Keratinocyte (primary cell): Measurements from ENCODE around the gene ACTR3C. TPM values are rescaled to one million over a fixed set of nuclear protein-coding genes. Genes with fewer than 3 reads are reported as not detected.

Experiments
- DNase-seq: peaks from one replicate; pipeline ENCODE4 v3.0.0-alpha.2; 2011; ENCODE audit warnings: low read depth, missing footprints, low spot score
- FAIRE-seq: peaks from 2 replicates; lab custom pipeline; 2011; peaks lifted over from hg19 to GRCh38; lab: Jason Lieb, UNC
- H2AFZ ChIP-seq: 2 replicates; pipeline ENCODE4 v1.6.0; 2012; ENCODE audit warnings: low read length, control low read depth, inconsistent platforms; ENCODE audit not compliant: control insufficient read depth
- H3K27ac ChIP-seq: 2 replicates; pipeline ENCODE4 v1.5.1; 2011; ENCODE audit warnings: low read length; ENCODE audit not compliant: control insufficient read depth, insufficient read depth
- H3K27me3 ChIP-seq: 3 replicates; pipeline ENCODE4 v1.6.0; 2011; ENCODE audit warnings: low read length; ENCODE audit not compliant: control insufficient read depth, insufficient read depth; ENCODE audit errors: extremely low read depth
- H3K36me3 ChIP-seq, 2 experiments: 2 replicates in 1 of 2; 3 replicates in 1 of 2; pipeline ENCODE4 v1.5.1; 2011; ENCODE audit warnings: low read length in 2 of 2, mild to moderate bottlenecking in 1 of 2; ENCODE audit not compliant: control insufficient read depth in 2 of 2, insufficient read depth in 2 of 2; ENCODE audit errors: extremely low read depth in 1 of 2
- H3K4me1 ChIP-seq: 3 replicates; pipeline ENCODE4 v1.5.1; 2011; ENCODE audit warnings: low read length; ENCODE audit not compliant: control insufficient read depth, insufficient read depth; ENCODE audit errors: extremely low read depth
- H3K4me2 ChIP-seq: 3 replicates; pipeline ENCODE4 v1.6.0; 2011; ENCODE audit warnings: low read depth, low read length; ENCODE audit not compliant: control insufficient read depth, insufficient read depth; ENCODE audit errors: extremely low read depth
- H3K4me3 ChIP-seq, 3 experiments: fragments of 200-600 bp in 1 of 3; sonication (generic) in 1 of 3; 2 replicates in 2 of 3; 3 replicates in 1 of 3; pipeline ENCODE4 v1.5.1; 2011 to 2016; ENCODE audit warnings: low read length in 3 of 3, mild to moderate bottlenecking in 3 of 3, control low read depth in 2 of 3, inconsistent platforms in 1 of 3, low read depth in 1 of 3, mixed read lengths in 1 of 3, mixed run types in 1 of 3, moderate library complexity in 1 of 3; ENCODE audit not compliant: control insufficient read depth in 2 of 3, insufficient read depth in 2 of 3; ENCODE audit errors: extremely low read depth in 1 of 3
- H3K79me2 ChIP-seq: 2 replicates; pipeline ENCODE4 v1.6.0; 2012; ENCODE audit warnings: low read length; ENCODE audit not compliant: control insufficient read depth, insufficient read depth
- H3K9ac ChIP-seq: 3 replicates; pipeline ENCODE4 v1.6.0; 2011; ENCODE audit warnings: low read length; ENCODE audit not compliant: control insufficient read depth, insufficient read depth; ENCODE audit errors: extremely low read depth
- H3K9me1 ChIP-seq: 3 replicates; pipeline ENCODE4 v1.6.0; 2011; ENCODE audit warnings: low read length; ENCODE audit not compliant: control insufficient read depth, insufficient read depth; ENCODE audit errors: extremely low read depth
- H3K9me3 ChIP-seq: 2 replicates; pipeline ENCODE4 v1.5.1; 2012; ENCODE audit warnings: low read depth, low read length; ENCODE audit not compliant: control insufficient read depth
- H4K20me1 ChIP-seq: 3 replicates; pipeline ENCODE4 v1.6.0; 2011; ENCODE audit warnings: low read length; ENCODE audit not compliant: control insufficient read depth, insufficient read depth; ENCODE audit errors: extremely low read depth
- CTCF ChIP-seq, 3 experiments: IDR thresholded peaks in 1 of 3; conservative IDR thresholded peaks in 1 of 3; optimal IDR thresholded peaks in 1 of 3; 2 replicates in 2 of 3; 3 replicates in 1 of 3; pipeline versions ENCODE3 to v1.5.1; 2011; ENCODE audit warnings: low read length in 3 of 3, mild to moderate bottlenecking in 3 of 3, moderate library complexity in 2 of 3, control low read depth in 1 of 3, inconsistent platforms in 1 of 3; ENCODE audit not compliant: insufficient read depth in 2 of 3; ENCODE audit errors: extremely low read depth in 1 of 3
- EZH2 ChIP-seq: IDR thresholded peaks from one replicate; pipeline ENCODE4 v1.6.1; 2012; ENCODE audit warnings: inconsistent platforms, mild to moderate bottlenecking, low read length, moderate library complexity
- dilution Hi-C: fragments of 300-500 bp; cut with MboI; formaldehyde crosslinking; loops from one replicate; pipeline ENCODE4 v1.7.0; 2020; ENCODE audit warnings: low sequenced_read_pairs; ENCODE audit not compliant: extremely low pct_ligation_motif_present
- polyA plus RNA-seq, 5 experiments: library from polyadenylated mRNA; depleted of rRNA in 3 of 5; stranded (reverse) in 3 of 5; stranded (forward) in 1 of 5; unstranded in 1 of 5; fragments of >200 nt; gene quantifications; 1 replicate in 1 of 5; 2 replicates in 3 of 5; 3 replicates in 1 of 5; pipeline versions ENCODE4 v1.2.1 to v1.2.3, GENCODE V29; 2011 to 2012; ENCODE audit warnings: missing spikeins in 2 of 5, low read depth in 1 of 5, low replicate concordance in 1 of 5

ACTR3C gene
- polyA plus RNA-seq, 1 donor (not counting 4 experiments of a cell fraction or from before 2014, with no cell fraction given), result 1.3 TPM

DNA sequence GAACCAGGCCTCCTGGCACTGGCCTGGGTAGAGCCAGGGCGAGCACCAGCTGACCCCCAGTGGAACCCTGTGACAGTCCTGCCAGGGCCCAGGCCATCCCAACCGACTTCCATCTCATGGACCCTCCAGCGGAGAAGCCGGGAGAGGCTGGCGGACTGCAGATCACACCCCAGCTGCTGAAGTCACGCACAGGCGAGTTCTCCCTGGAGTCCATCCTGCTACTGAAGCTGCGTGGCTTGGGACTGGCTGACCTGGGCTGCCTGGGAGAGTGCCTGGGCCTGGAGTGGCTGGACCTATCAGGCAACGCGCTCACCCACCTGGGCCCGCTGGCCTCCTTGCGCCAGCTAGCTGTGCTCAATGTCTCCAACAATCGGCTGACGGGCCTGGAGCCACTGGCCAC lies 13.4 kb upstream of the ACTR3C start:
- no peaks in the 10 kb centered on the region for H3K9me3 ChIP-seq
- no peaks in the 10 kb centered on the region for H4K20me1 ChIP-seq
- peaks cover 25% of the 10 kb centered on the region for H3K27me3 ChIP-seq
- no peak overlapping the region for H3K27ac ChIP-seq
- H3K4me1 ChIP-seq, result no peaks in the 10 kb centered on the region
- no peak overlapping the region for H2AFZ ChIP-seq
- TF ChIP-seq EZH2 (no peak), CTCF (optimal IDR thresholded peaks at IDR 0.05 in 1 of 3, IDR thresholded peaks at IDR 0.05 in 1 of 3, conservative IDR thresholded peaks at IDR 0.05 in 1 of 3; ENCODE audit: extremely low read depth in 1 of 3, insufficient read depth in 2 of 3, low read length in 3 of 3) (no peak)
- no peaks in the 10 kb centered on the region for H3K9me1 ChIP-seq
- no peaks in the 10 kb centered on the region for H3K79me2 ChIP-seq
- DNase-seq, result no peak
- no peaks in the 10 kb centered on the region for H3K36me3 ChIP-seq
- no peak overlapping the region for H3K9ac ChIP-seq
- no peak overlapping the region for H3K4me2 ChIP-seq
- FAIRE-seq, result no peak
- H3K4me3 ChIP-seq, result no peak overlapping the region
- dilution Hi-C loops, result no loop called here

DNA sequence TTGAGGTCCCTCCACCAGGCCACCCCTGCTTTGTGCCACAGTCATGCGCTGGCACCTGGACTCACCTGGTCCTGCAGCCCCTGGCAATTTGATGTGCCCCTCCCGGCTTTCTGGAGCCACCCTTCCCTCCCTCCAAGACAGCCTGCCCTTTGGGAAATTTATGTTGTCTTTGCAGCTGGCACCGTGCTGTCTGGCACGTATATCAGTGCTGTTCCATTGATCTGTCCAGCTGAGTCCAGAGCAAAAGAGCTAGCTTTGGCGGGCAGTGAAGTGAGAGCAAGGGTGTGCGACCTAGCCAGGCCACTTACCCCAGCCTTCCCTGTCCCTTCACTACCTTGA lies 12.4 kb upstream of the ACTR3C start:
- dilution Hi-C loops, result no loop called here
- Histone ChIP-seq H3K27ac (no peak overlapping the region), H4K20me1 (no peaks in the 10 kb centered on the region), H3K36me3 (no peaks in the 10 kb centered on the region), H3K27me3 (peaks cover 16% of the 10 kb centered on the region), H2AFZ (no peak overlapping the region), H3K79me2 (no peaks in the 10 kb centered on the region), H3K4me2 (no peak overlapping the region), H3K4me1 (no peaks in the 10 kb centered on the region), H3K4me3 (no peak overlapping the region), H3K9ac (no peak overlapping the region), H3K9me3 (no peaks in the 10 kb centered on the region), H3K9me1 (no peaks in the 10 kb centered on the region)
- no peak for FAIRE-seq
- TF ChIP-seq EZH2 (no peak), CTCF (optimal IDR thresholded peaks at IDR 0.05 in 1 of 3, IDR thresholded peaks at IDR 0.05 in 1 of 3, conservative IDR thresholded peaks at IDR 0.05 in 1 of 3; ENCODE audit: extremely low read depth in 1 of 3, insufficient read depth in 2 of 3, low read length in 3 of 3) (no peak)
- DNase-seq, result no peak
